HG03045 (cell line): ENCODE results near the gene BCORL1.

Experiments
- ATAC-seq: cut with Tn5 transposase; IDR thresholded peaks from one replicate; pipeline ENCODE4 v1.9.1; 2021; ENCODE audit warnings: mild to moderate bottlenecking, moderate library complexity; ENCODE audit not compliant: unreplicated experiment

The BCORL1 gene

DNA sequence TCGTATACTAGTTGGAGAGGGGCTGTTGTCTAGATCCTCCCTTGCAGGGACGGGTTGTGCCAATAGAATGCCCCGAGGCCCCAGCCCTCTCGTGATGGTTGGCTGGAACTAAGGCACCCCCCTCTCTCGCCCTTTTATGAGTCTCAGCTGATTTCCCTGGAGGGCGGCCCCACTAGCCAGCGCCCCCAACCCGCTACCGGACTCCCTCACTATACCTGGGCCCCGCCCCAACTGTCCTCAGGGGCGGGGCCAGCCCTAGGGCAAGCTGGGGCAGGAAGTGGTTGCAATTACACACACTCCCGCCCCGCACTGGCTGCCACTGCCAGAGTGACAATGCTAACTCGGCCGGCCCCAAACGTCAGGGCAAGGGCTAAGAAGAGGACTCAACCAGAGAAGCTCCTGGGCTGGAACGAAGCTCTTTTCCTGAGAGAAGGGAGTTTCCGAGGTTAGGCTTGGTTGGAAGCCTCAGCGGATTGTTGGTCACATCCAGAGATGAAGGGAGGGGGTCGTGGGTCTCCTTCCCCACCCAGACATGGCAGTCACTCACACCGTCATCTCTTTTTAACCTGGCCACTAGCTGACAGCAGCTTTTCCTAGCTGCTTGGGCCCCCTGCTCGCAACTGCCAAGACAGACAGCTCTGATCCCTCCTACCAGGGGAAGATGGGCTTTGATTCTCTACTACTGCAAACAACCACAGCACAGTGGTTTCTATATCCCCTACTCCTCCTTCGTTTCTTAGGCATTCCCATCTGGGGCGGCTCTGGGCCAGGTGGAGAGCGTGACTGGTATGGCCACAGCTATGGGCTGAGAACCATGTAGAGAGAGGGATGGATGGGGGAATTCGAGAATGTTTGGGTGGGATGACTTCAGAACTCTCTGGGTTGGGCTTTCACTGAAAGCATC is 21.0 kb upstream of the BCORL1 start:
- ATAC-seq = peak; percentile 92

DNA sequence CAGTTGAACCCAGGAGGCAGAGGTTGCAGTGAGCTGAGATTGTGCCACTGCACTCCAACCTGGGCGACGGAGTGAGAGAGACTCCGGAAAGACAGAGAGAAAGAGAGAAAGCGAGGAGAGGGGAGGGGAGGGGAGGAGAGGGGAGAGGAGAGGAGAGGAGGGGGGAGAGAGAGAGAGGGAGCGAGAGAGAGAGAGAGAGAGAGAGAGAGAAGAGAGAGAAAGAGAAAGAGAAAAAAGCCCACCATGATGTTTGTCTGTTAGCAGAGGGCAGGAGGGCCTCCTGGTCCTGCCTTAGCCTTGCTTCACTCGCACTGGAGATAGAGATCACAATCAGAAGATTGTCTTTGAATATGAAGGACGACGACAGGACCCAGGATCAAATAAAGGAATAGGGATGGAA is 18.7 kb upstream of the BCORL1 start:
- no peak for ATAC-seq

DNA sequence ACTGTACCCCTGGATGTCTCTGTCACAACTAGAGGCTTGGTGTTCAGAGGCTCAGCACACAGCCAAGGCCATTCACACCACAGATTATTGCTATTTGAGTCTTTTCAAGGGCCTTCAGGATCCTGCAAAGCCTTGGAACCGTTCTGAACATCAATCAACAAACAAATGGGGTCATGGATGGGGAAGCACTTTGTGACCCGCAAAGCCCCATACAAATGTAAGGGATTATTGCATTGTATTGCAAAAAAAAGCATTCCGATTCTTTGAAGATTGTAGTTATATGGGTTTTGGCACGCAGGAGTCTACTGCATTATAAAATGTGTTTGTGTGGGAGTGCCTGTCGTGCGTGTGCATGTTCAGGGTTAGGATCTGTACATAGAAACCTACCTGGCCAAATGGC is 17.3 kb upstream of the BCORL1 start:
- no peak for ATAC-seq

DNA sequence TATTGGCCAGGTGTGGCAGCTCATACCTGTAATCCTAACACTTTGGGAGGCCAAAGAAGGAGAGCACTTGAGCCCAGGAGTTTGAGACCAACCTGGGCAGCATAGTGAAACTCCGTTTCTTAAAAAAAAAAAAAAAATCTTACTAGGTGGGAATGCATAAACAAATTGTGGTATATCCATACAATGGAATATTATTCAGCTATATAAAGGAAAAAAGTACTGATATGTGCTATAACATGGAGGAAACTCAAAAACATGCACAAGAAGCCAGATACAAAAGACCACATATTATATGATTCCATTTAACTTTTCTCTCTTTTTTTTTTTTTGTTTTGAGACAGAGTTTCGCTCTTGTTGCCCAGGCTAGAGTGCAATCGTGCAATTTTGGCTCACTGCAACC is 13.5 kb upstream of the BCORL1 start:
- ATAC-seq = no peak

GRCh38 chrX:129976441-129976840 is 6.0 kb upstream of the BCORL1 start:
- ATAC-seq = no peak

DNA sequence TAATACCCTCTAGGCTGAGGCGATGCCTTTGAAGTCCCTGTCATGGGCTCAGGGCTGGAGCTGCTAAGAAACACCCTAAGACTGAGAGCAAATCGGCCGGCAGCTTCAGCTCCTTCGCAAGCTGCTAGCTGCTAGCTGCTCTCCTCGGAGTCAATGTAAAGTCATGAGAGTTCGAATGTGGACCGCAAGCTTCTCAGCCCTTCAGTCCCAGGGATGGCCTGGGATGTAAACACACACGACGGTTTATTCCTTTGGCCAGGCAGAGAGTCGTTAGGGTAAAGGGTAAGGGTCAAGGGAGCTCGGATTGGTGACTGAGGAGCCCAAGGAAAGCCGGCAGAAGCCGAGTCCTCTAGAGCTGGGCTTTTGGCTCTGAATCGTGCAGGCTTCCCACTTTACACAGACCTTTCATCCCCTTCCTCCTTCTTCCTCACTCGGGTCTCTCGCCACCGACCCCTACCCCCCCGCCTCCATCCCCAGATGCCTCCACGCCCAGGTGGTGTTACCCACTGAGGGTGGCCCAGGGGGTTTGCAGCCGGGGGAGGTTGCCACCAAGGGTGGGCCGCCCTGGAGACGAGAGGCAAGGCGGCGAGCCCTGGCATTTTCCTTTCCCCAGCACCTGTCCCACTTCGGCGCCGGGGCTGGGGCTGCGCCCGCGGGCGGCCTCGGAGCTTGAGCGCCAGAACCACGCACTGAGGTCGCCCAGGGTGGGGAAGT is 3.1 kb upstream of the BCORL1 start:
- ATAC-seq = no peak

- no peak for ATAC-seq
Observed at GRCh38 chrX:129980001-129980401, 2.4 kb upstream of the BCORL1 start.

DNA sequence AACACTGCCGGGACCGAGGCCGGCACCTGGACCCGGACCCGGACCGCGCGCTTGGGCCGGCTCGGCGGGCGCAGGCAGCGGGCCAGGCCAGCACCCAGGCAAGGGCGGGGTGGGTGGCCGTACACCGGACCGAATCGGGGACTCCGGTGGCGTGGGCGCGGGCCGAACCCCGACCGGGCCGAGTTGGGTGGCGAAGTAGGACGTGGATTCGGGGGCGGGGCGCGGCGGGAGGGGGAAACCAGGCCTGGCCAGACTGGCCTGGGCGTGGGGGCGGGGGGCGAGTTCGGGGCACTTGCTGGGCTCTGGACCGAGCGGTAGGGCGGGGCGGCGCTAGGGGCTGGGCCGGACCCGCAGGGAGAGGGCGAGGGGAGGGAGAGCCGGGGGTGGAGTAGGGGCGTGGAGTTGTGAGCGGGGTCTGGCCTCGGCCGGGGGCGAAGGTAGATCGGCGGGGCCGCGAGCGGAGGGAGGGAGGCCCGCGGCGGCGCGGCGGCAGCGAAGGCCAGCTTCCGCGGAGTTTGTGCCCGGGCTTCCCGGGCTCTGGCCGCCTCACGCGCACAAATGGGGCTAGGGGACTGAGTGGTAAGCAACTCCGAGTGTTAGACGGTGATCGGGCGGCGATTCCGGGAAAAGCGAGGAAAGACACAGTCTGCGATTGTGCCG is 1.8 kb upstream of the BCORL1 start:
- ATAC-seq = no peak

DNA sequence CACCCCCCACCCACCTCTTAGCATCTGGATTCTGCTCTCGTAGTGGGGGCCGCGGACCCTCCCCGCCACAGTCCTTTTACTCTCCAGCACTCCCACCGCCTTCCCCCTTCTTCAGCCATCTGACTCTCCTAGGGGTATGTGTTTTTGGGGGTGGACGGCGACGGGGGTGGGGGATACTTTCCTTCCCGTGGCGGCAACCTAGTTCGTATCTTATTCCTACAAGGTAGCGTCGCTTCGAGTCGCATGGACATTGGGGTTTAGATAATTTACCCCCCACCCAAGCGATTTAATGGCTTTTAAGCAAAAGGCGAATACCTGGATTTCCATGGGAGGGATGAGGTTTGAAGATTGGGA is 1.3 kb upstream of the BCORL1 start:
- no peak for ATAC-seq

DNA sequence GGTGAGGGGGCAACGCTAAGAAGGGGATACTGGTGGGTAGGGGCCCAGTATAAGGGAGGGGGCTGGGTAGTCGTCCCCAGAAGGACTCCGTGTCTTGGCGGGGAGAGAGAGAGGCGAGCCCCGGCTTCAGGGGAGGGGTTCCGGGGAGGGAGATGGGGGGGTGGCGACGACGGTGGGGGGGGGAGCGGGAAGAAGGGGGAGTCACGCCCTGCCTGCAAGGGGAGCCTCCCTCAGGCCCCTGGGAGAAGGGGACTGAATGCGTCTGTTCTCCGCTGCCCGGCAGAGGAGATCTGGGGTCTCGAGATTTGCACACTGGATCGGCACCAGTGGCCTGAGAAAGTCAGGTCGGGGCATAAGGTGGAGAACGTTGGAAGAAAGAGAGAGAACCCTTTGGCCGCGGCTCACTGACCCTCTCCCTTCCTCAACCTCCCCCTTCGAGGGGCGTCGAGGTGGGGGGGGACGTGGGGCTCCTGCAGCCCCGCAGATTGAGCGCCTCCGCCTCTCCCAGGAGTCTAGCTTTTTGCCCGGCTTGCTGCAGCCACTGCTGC is 609 bp upstream of the BCORL1 start:
- ATAC-seq = no peak

DNA sequence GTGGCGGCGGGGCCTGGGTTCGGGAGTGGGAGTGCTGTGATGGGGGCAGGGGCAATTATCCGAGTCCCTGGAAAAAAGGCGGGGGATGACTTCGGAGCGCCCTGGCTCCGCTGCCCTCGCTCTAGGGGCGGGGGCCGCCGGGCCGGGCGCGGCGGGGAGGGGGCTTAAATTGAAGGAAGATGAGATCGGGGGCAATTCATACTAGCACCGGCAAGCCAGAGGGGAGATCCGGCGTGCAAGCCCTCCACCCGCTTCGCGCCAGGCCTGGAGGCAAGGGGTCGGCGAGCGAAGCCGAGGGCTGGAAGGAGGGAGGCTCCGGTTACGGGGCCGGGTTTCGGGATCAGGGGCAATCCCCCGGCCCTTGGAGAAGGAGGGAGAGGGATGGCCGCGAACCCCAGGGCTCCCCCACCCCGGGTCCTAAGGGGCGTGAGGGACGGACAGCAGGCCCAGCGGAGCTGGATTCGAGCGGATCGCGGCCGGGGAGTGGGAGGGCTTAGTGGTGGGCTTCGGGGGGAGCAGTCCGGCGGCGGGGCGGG is 1.2 kb downstream of the BCORL1 start:
- no peak for ATAC-seq

DNA sequence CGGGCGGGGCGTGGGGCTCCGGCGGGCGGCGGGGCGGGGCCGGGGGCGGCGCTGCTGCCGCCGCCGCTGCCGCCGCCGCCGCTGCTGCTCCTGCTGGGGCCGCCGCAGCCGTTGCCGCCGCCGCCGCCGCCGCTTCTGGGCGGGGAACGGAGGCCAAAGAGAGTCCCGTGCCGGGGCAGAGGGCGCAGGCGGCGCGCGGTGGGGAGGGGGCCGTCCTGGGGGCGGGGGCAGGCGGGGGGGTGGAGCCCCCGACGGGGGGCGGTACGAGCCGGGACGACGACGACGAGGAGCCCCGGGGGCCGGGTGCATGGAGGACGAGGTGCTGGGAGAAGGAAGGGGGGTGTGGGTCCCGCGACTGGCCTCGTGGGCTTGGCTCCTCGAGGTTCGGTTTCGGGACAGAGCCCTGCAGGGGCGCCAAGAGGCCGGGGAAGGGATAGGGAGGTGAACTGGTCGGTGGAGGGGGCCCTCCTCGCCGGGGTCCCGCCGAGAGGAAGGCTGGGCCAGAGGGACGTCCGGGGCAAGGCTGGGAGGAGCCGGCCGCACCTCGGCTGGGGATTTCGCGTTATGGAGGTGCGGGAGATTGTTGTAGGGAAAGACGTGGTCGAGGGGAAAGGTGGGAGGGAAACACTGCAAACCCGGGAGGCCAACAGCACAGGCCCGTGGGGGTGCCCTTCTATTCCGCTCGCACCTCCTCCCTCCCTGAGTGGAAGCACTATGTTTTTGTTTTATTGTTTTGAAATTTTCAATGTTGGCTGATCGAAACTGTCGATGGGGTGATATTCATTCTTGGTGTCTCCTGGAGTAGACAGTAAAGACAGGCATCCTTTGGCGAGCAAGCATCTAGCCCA is 1.9 kb downstream of the BCORL1 start:
- no peak for ATAC-seq

- ATAC-seq = no peak
Observed at GRCh38 chrX:129987871-129988270, 5.4 kb downstream of the BCORL1 start.

- ATAC-seq = no peak
Observed at GRCh38 chrX:129992181-129992580, 9.7 kb downstream of the BCORL1 start.

- no peak for ATAC-seq
Observed at GRCh38 chrX:129996120-129996519, 13.7 kb downstream of the BCORL1 start.

- ATAC-seq = no peak
Observed at GRCh38 chrX:129997086-129997485, 14.7 kb downstream of the BCORL1 start.

DNA sequence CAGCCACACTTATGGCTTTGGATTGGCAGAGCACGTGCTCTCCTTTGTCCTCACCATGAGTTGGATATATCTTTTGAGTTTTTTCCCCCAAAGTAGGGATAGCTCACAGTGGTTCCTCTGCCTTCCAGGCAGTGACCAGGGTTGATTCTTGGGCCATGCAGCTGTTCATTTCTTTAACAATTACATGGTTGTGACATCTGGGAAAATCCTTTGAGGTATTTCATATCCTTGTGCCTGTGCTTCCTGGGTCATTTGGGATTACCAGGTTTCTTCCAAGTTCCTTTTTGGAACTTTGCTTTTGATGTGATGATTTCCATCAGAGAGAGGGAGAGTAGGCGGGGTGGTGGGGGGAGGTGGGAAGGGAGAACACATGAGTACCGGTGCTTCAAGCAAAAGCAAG is 15.6 kb downstream of the BCORL1 start:
- no peak for ATAC-seq

GRCh38 chrX:130001893-130002292 is 19.5 kb downstream of the BCORL1 start:
- ATAC-seq = no peak

DNA sequence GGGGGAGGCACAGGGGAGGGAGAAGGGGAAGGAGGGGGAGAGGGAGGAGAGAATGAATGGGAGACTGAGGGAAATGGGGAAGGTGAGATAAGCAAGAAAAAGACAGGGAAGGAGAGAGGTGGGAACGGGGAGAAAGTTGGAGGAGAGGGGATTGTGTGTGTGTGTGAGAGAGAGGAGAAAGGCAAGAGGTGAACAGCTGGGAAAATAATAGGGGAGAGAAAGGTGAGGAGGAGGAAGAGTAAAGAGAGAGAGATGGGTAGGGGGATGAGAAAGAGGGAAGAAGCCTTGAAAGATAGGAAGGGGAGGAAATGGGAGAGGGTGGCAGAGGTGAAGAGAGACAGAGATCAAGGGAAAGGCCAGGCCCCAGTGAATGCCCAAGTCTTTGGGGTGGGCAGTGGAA is 20.1 kb downstream of the BCORL1 start:
- ATAC-seq = no peak

- ATAC-seq = no peak
Observed at GRCh38 chrX:130005089-130005807, 22.8 kb downstream of the BCORL1 start.
